K562 (cell line): ENCODE measurements around the gene RIPOR1. TPM values are rescaled to one million over a fixed set of nuclear protein-coding genes. Genes with fewer than 3 reads are reported as not detected.

ENCODE experiments used
- ATAC-seq: fragments of 200-7000 bp; cut with Tn5 transposase; 3 replicates; pipeline ENCODE4 v1.9.1; 2020; ENCODE audit warnings: moderate library complexity
- BruUV-seq: library from RNA; stranded (reverse); fragments of 400-500 nt; replicated peaks from 2 replicates; lab custom pipeline; 2021; lab: Mats Ljungman, UMichigan
- CTCF ChIA-PET: fragments of 300-600 bp; formaldehyde crosslinking; extraction: SDS; loops from one replicate; lab custom pipeline; 2021; ENCODE audit warnings: low intra/inter-chr PET ratio; lab: Yijun Ruan, JAX
- POLR2A ChIA-PET: fragments of 300-600, 350-650 bp; sonication (Branson Sonifier 250); formaldehyde crosslinking; extraction: SDS; loops from one replicate; lab custom pipeline; 2021; ENCODE audit warnings: antibody characterized with exemption, inconsistent platforms; lab: Yijun Ruan, JAX
- DNase-seq, 4 experiments: peaks; one replicate each; pipeline versions ENCODE4 v3.0.0 to v3.0.0-alpha.2; 2011 to 2018; ENCODE audit warnings: low spot score in 3 of 4, mixed read lengths in 3 of 4; ENCODE audit errors: extremely low read depth in 1 of 4
- FAIRE-seq: peaks from 2 replicates; lab custom pipeline; 2011; peaks lifted over from hg19 to GRCh38; lab: Jason Lieb, UNC
- H2AFZ ChIP-seq: 2 replicates; pipeline ENCODE4 v1.6.0; 2011; ENCODE audit warnings: low read depth, low read length, control low read depth, inconsistent platforms
- H3K27ac ChIP-seq: fragments of 200-600 bp; 3 replicates; pipeline ENCODE4 v1.8.0; 2011; ENCODE audit warnings: low read depth, mild to moderate bottlenecking, control low read depth, inconsistent platforms, low read length, moderate library complexity, mixed read lengths; ENCODE audit errors: extremely low read depth
- H3K27me3 ChIP-seq, 2 experiments: fragments of 300-600 bp in 1 of 2; 2 replicates in 1 of 2; 3 replicates in 1 of 2; pipeline versions ENCODE4 v1.6.0 to v1.8.0; 2011; ENCODE audit warnings: inconsistent platforms in 2 of 2, low read length in 2 of 2, mild to moderate bottlenecking in 1 of 2, mixed read lengths in 1 of 2, moderate library complexity in 1 of 2; ENCODE audit not compliant: control insufficient read depth in 2 of 2, insufficient read depth in 2 of 2
- H3K36me3 ChIP-seq: fragments of 300-600 bp; 3 replicates; pipeline ENCODE4 v1.8.0; 2011; ENCODE audit warnings: mild to moderate bottlenecking, low read length, inconsistent platforms; ENCODE audit not compliant: control insufficient read depth, insufficient read depth
- H3K4me1 ChIP-seq, 2 experiments: fragments of 200-600 bp in 1 of 2; replicated peaks in 1 of 2; 2 replicates in 1 of 2; 3 replicates in 1 of 2; pipeline versions ENCODE4 v1.5.1 to v1.8.0; 2011; ENCODE audit warnings: inconsistent platforms in 2 of 2, low read length in 2 of 2, mild to moderate bottlenecking in 1 of 2, mixed read lengths in 1 of 2, moderate library complexity in 1 of 2; ENCODE audit not compliant: control insufficient read depth in 2 of 2, insufficient read depth in 2 of 2
- H3K4me2 ChIP-seq: 2 replicates; pipeline ENCODE4 v1.6.1; 2011; ENCODE audit warnings: low read length, control low read depth, inconsistent platforms, mixed read lengths; ENCODE audit not compliant: insufficient read depth
- H3K4me3 ChIP-seq: fragments of 200-600 bp; sonication (generic), shearing (Covaris generic); 2 replicates; pipeline ENCODE4 v1.5.1; 2016; ENCODE audit warnings: control low read depth, inconsistent platforms
- H3K79me2 ChIP-seq: fragments of 200-600 bp; 3 replicates; pipeline ENCODE4 v1.8.0; 2011; ENCODE audit warnings: low read length, inconsistent platforms; ENCODE audit not compliant: control insufficient read depth, insufficient read depth
- H3K9ac ChIP-seq, 2 experiments: 2 replicates each; pipeline versions ENCODE4 v1.6.0 to v1.6.1; 2011; ENCODE audit warnings: low read depth in 2 of 2, low read length in 2 of 2, control low read depth in 1 of 2, inconsistent platforms in 1 of 2, mild to moderate bottlenecking in 1 of 2, mixed read lengths in 1 of 2; ENCODE audit not compliant: insufficient read depth in 1 of 2
- H3K9me1 ChIP-seq: one replicate; pipeline ENCODE4 v1.6.0; 2011; ENCODE audit warnings: inconsistent platforms, mild to moderate bottlenecking, low read length, moderate library complexity; ENCODE audit not compliant: control insufficient read depth, insufficient read depth
- H3K9me3 ChIP-seq: replicated peaks from 2 replicates; pipeline ENCODE4 v1.5.1; 2011; ENCODE audit warnings: low read depth, low read length, inconsistent platforms; ENCODE audit not compliant: control insufficient read depth, insufficient read depth
- H4K20me1 ChIP-seq: replicated peaks from 2 replicates; pipeline ENCODE4 v1.6.1; 2011; ENCODE audit warnings: low read length, inconsistent platforms, mixed read lengths; ENCODE audit not compliant: control insufficient read depth, insufficient read depth
- CXXC5 ChIP-seq: fragments of 250-450 bp; sonication (Bioruptor Pico); IDR thresholded peaks from 2 replicates; pipeline ENCODE4 v1.8.0; 2022; ENCODE audit warnings: inconsistent platforms, mild to moderate bottlenecking, moderate library complexity
- POLR2G ChIP-seq: fragments of 200-400 bp; formaldehyde crosslinking; IDR thresholded peaks from 2 replicates; pipeline ENCODE4 v1.6.1; 2017; ENCODE audit warnings: low read depth, mild to moderate bottlenecking, antibody characterized with exemption, low read length, moderate library complexity
- RBM22 ChIP-seq: fragments of 200-400 bp; formaldehyde crosslinking; IDR thresholded peaks from 2 replicates; pipeline ENCODE4 v1.6.1; 2018; ENCODE audit warnings: low read length, low read depth; ENCODE audit not compliant: poor library complexity, severe bottlenecking
- WGBS: fragments of 100-300 bp; shearing (Covaris generic); methylation state at CpG from one replicate; pipeline ENCODE4 v1.1.6; 2016; ENCODE audit warnings: low coverage, mixed read lengths; ENCODE audit not compliant: insufficient coverage; ENCODE audit errors: missing lambda C conversion rate; 5-methylcytosine and 5-hydroxymethylcytosine counted together
- in situ Hi-C: fragments of 300-500 bp; cut with MboI; formaldehyde crosslinking; loops from 4 replicates; pipeline ENCODE4 v1.15.0; 2018; ENCODE audit warnings: inconsistent platforms, mixed read lengths
- intact Hi-C: fragments of 100-400 bp; cut with micrococcal nuclease; formaldehyde crosslinking; loops from 2 replicates; pipeline ENCODE4 v1.14.2; 2022
- polyA plus RNA-seq, 8 experiments: library from polyadenylated mRNA; depleted of rRNA in 4 of 8; stranded (reverse) in 5 of 8; unstranded in 3 of 8; fragments of >200 nt; fragmentation: Nextera tagmentation in 2 of 8; fragmentation: Illumina TruSeq in 1 of 8; extraction: Ambion mirVana in 2 of 8; extraction: Trizol in 1 of 8; gene quantifications; 2 replicates each; pipeline versions ENCODE4 v1.2.1 to v1.2.3, GENCODE V29; 2011 to 2014; ENCODE audit warnings: inconsistent platforms in 1 of 8, missing spikeins in 1 of 8
- total RNA-seq, 7 experiments: library from RNA; depleted of rRNA in 6 of 7; stranded (reverse); fragments of >200 nt in 6 of 7; fragmentation: Illumina TruSeq in 2 of 7; extraction: Trizol in 2 of 7; gene quantifications; 2 replicates each; pipeline versions ENCODE4 v1.2.1 to v1.2.3, GENCODE V29; 2011 to 2021; ENCODE audit warnings: low replicate concordance in 1 of 7
- TF ChIP-seq, protein P1 (sequence below): sonication (generic); formaldehyde crosslinking; IDR thresholded peaks from 2 replicates; pipeline ENCODE4 v1.8.1; 2023; ENCODE audit warnings: mild to moderate bottlenecking, missing genetic modification reagents

Gene RIPOR1
- total and polyA plus RNA-seq, 9 of the 15 experiments (the other 6 are each of a cell fraction or from before 2014, with no cell fraction given), result 0.36 to 31.1 (median 3.0) TPM

DNA sequence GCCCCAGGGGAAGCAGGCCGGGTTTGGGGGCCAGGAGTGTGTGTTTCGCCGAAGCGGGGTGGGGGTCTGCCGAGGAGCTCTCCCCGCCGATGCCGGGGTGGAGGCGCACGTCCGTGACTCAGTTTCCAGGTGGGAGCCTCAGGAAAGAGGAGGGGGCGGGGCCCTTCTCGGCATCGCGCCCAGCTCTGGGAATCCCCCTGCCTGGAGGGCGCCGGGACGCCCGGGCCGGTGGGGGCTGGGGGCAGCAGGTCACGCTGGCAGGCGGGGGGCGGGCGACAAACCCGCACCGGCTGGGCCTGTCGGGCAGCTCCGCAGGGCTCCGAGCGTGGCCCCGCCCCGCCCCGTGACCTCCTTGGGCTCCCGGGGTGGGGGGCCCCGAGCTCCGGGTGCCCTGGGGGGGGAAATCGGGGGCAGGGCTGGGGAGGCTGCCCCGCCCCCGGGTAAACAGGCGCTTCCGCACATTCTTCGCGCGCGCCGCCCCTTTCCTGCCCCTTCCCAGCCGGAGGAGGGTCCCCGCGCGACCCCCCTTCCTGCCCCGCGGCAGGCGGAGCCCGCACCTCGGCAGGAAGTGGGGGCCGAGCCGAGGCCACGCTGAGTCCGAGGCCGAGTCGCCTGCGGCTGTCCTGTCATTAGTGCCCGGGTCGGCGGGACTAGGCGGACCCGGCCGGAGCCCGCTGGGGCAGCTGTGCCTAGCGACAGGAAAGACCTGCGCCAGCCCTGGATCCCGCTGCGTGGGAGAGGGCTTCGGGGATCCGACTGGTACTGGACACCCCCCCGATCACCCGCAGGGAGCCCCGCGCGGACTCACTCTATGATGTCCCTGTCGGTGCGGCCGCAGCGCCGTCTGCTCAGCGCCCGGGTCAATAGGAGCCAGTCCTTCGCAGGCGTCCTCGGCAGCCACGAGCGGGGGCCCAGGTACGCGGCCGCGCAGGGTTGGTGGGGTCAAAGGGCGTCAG lies 9.3 kb downstream of the RIPOR1 start:
- POLR2A ChIA-PET, result interaction anchor here (0.6 kb wide), 1 partner anchor 9 kb away, joined by 3 read pairs; no protein-coding TSS in a partner anchor
- no peak overlapping the region for H2AFZ ChIP-seq
- no peak for ATAC-seq
- no peak overlapping the region for H3K4me3 ChIP-seq
- WGBS, result 96% methylated on average over 16 of the region's 97 CpGs
- H3K9me3 ChIP-seq, result no peaks in the 10 kb centered on the region
- H3K36me3 ChIP-seq, result peaks cover 22% of the 10 kb centered on the region; the same call in 1 of the 3 replicates
- CTCF ChIA-PET, result no interaction called here
- no peak for DNase-seq
- no TSS peak for BruUV-seq
- no peak overlapping the region for H3K9ac ChIP-seq
- peaks cover 0 to 41% of the 10 kb centered on the region in 2 experiments; a peak in 2 of 5 replicates for H3K4me1 ChIP-seq
- TF ChIP-seq, protein P1, sequence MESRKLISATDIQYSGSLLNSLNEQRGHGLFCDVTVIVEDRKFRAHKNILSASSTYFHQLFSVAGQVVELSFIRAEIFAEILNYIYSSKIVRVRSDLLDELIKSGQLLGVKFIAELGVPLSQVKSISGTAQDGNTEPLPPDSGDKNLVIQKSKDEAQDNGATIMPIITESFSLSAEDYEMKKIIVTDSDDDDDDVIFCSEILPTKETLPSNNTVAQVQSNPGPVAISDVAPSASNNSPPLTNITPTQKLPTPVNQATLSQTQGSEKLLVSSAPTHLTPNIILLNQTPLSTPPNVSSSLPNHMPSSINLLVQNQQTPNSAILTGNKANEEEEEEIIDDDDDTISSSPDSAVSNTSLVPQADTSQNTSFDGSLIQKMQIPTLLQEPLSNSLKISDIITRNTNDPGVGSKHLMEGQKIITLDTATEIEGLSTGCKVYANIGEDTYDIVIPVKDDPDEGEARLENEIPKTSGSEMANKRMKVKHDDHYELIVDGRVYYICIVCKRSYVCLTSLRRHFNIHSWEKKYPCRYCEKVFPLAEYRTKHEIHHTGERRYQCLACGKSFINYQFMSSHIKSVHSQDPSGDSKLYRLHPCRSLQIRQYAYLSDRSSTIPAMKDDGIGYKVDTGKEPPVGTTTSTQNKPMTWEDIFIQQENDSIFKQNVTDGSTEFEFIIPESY (CRISPR knock-in tag), result peak; percentile 91
- TF ChIP-seq RBM22, result peak; percentile 40
- TF ChIP-seq POLR2G, result peak; percentile 59
- no peak for TF ChIP-seq CXXC5 (CRISPR knock-in tag)
- TF ChIP-seq, all 486 proteins: peak for 3
- Histone ChIP-seq H4K20me1 (peaks cover 7% of the 10 kb centered on the region), H3K9me1 (no peaks in the 10 kb centered on the region), H3K27me3 (no peaks in the 10 kb centered on the region), H3K79me2 (peaks cover 3% of the 10 kb centered on the region; the same call in 2 of the 3 replicates), H3K27ac (no peak overlapping the region), H3K4me2 (no peak overlapping the region)
- no peak for FAIRE-seq
- intact Hi-C loops, result no loop called here
- in situ Hi-C loops, result loop anchor here (5.0 kb wide), 1 partner anchor 104 kb away; no protein-coding TSS in a partner anchor
